CD4-positive, alpha-beta T cell (primary cell): ENCODE measurements around the gene CDC37L1. TPM values are rescaled to one million over a fixed set of nuclear protein-coding genes. Genes with fewer than 3 reads are reported as not detected.

Experiments
- ATAC-seq: fragments of 200-7000 bp; cut with Tn5 transposase; one replicate; pipeline ENCODE4 v1.10.0; 2022; ENCODE audit warnings: mild to moderate bottlenecking; ENCODE audit not compliant: poor library complexity
- CTCF ChIA-PET: fragments of 350-600 bp; sonication (Branson Sonifier 250); formaldehyde crosslinking; loops from one replicate; lab custom pipeline; 2021; ENCODE audit warnings: antibody characterized with exemption, inconsistent platforms; lab: Charles Lee
- POLR2A ChIA-PET: fragments of 350-600 bp; sonication (Branson Sonifier 250); formaldehyde crosslinking; loops from one replicate; lab custom pipeline; 2021; ENCODE audit warnings: antibody characterized with exemption, inconsistent platforms; lab: Charles Lee
- DNase-seq, 14 experiments: peaks; one replicate each; pipeline ENCODE4 v3.0.0-alpha.2; 2013 to 2020; ENCODE audit warnings: mixed read lengths in 2 of 14
- H3K27ac ChIP-seq, 2 donors: one replicate each; pipeline versions ENCODE4 v1.5.1 to v1.7.0; 2013; ENCODE audit warnings: low read length in 2 of 2, low read depth in 1 of 2, mild to moderate bottlenecking in 1 of 2
- H3K27me3 ChIP-seq, 2 experiments: 1 replicate in 1 of 2; 2 replicates in 1 of 2; pipeline versions ENCODE4 v1.6.1 to v1.7.0; 2013; ENCODE audit warnings: low read length in 2 of 2, control low read depth in 1 of 2, mild to moderate bottlenecking in 1 of 2, moderate library complexity in 1 of 2; ENCODE audit not compliant: insufficient read depth in 2 of 2, control insufficient read depth in 1 of 2
- H3K36me3 ChIP-seq: one replicate; pipeline ENCODE4 v1.6.1; 2013; ENCODE audit warnings: low read length, control low read depth; ENCODE audit not compliant: insufficient read depth
- H3K4me1 ChIP-seq: one replicate; pipeline ENCODE4 v1.6.1; 2013; ENCODE audit warnings: low read length, control low read depth; ENCODE audit not compliant: insufficient read depth
- H3K4me3 ChIP-seq: one replicate; pipeline ENCODE4 v1.5.1; 2013; ENCODE audit warnings: mild to moderate bottlenecking, low read length, moderate library complexity
- H3K9me3 ChIP-seq, 2 experiments: 1 replicate in 1 of 2; 2 replicates in 1 of 2; pipeline versions ENCODE4 v1.6.1 to v1.7.0; 2013; ENCODE audit warnings: low read length in 2 of 2, mild to moderate bottlenecking in 2 of 2, control low read depth in 1 of 2, moderate library complexity in 1 of 2; ENCODE audit not compliant: control insufficient read depth in 1 of 2, insufficient read depth in 1 of 2
- H3K27ac Mint-ChIP-seq: one replicate; pipeline ENCODE4 v1.8.0; 2020; ENCODE audit warnings: mixed read lengths
- H3K27me3 Mint-ChIP-seq: one replicate; pipeline ENCODE4 v1.8.0; 2021; ENCODE audit warnings: mixed read lengths
- H3K36me3 Mint-ChIP-seq: one replicate; pipeline ENCODE4 v1.8.0; 2021; ENCODE audit warnings: low read depth, mixed read lengths
- H3K4me1 Mint-ChIP-seq: one replicate; pipeline ENCODE4 v1.8.0; 2021; ENCODE audit warnings: low read depth, mixed read lengths
- H3K4me3 Mint-ChIP-seq: one replicate; pipeline ENCODE4 v1.8.0; 2020; ENCODE audit warnings: mild to moderate bottlenecking, mixed read lengths
- H3K9me3 Mint-ChIP-seq: one replicate; pipeline ENCODE4 v1.8.0; 2020; ENCODE audit warnings: mixed read lengths
- intact Hi-C, 2 experiments: fragments of 100-400 bp; cut with DNase I in 1 of 2; cut with micrococcal nuclease in 1 of 2; formaldehyde crosslinking; loops; one replicate each; pipeline versions ENCODE4 v1.15.1 to v1.9.0; 2023 to 2025; cut with DNase I, micrococcal nuclease
- total RNA-seq, 174 experiments: library from RNA in 2 of 174; stranded (reverse) in 2 of 174; gene quantifications; one replicate each; pipeline ENCODE4 v1.2.3 and lab custom pipeline; 2021 to 2026
- TF ChIP-seq, protein P1 (sequence below): fragments of 200-600 bp; IDR thresholded peaks from one replicate; pipeline ENCODE4 v1.8.0; 2022; ENCODE audit warnings: antibody characterized with exemption, mild to moderate bottlenecking

Gene CDC37L1
- total RNA-seq, 2 experiments from 2014 or later: 49.1 to 53.4 TPM

DNA sequence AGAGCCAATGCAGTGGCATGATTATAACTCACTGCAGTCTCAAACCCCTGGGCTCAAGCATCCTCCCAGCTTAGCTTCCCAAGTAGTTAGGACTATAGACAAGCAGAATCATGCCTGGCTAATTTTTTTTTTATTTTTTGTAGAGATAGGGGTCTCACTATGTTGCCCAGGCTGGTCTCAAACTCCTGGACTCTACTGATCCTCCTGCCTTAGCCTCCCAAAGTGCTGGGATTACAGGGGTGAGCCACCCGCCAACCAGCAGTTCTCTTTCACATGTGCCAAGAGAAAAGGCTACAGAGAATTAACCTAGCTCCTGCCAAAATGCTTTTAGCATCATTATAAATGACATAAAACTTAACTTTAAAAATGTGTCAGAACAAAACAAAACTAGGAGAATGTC, 53.5 kb downstream of the CDC37L1 start:
- peaks cover 4% of the 10 kb centered on the region for H3K36me3 ChIP-seq
- no peaks in the 10 kb centered on the region for H3K9me3 ChIP-seq
- H3K27ac ChIP-seq: no peak overlapping the region
- DNase-seq (no peak), ATAC-seq (no peak)
- Mint-ChIP-seq H3K27me3 (no peaks in the 10 kb centered on the region), H3K9me3 (no peaks in the 10 kb centered on the region), H3K4me3 (no peak overlapping the region), H3K36me3 (peaks cover 15% of the 10 kb centered on the region), H3K4me1 (peaks cover 54% of the 10 kb centered on the region), H3K27ac (no peak overlapping the region)
- TF ChIP-seq, protein P1, sequence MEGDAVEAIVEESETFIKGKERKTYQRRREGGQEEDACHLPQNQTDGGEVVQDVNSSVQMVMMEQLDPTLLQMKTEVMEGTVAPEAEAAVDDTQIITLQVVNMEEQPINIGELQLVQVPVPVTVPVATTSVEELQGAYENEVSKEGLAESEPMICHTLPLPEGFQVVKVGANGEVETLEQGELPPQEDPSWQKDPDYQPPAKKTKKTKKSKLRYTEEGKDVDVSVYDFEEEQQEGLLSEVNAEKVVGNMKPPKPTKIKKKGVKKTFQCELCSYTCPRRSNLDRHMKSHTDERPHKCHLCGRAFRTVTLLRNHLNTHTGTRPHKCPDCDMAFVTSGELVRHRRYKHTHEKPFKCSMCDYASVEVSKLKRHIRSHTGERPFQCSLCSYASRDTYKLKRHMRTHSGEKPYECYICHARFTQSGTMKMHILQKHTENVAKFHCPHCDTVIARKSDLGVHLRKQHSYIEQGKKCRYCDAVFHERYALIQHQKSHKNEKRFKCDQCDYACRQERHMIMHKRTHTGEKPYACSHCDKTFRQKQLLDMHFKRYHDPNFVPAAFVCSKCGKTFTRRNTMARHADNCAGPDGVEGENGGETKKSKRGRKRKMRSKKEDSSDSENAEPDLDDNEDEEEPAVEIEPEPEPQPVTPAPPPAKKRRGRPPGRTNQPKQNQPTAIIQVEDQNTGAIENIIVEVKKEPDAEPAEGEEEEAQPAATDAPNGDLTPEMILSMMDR: no peak
- H3K27me3 ChIP-seq: no peaks in the 10 kb centered on the region
- POLR2A ChIA-PET: interaction anchor here (0.6 to 2.6 kb wide), 2 partner anchors 8 to 45 kb away, joined by 4 to 10 read pairs; partner anchors contain the start of gene AK3
- H3K4me3 ChIP-seq: no peak overlapping the region
- peaks cover 8% of the 10 kb centered on the region for H3K4me1 ChIP-seq
- intact Hi-C loops: no loop called here
- CTCF ChIA-PET: no interaction called here

DNA sequence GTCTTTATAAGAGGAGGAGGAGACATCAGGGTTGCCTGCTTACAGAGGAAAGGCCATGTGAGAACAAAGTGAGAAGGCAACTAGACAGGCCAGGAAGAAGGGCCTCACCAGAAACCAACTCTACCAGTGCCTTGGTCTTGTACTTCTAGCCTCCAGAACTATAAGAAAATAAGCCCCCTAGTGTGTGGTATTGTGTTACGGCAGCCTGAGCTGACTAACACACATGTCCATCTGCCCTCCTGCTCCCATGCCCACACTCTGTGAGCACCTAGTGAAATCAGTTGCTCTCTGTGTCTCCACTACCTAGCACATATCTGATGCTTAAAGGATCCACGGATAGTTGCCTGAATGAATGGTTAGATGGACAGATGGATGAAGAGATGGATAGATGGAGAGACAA, 54.8 kb downstream of the CDC37L1 start:
- Mint-ChIP-seq H3K4me3 (no peak overlapping the region), H3K9me3 (no peaks in the 10 kb centered on the region), H3K36me3 (peaks cover 15% of the 10 kb centered on the region), H3K27ac (no peak overlapping the region), H3K4me1 (peaks cover 55% of the 10 kb centered on the region), H3K27me3 (no peaks in the 10 kb centered on the region)
- Histone ChIP-seq H3K36me3 (peaks cover 4% of the 10 kb centered on the region), H3K4me3 (no peak overlapping the region), H3K27me3 (no peaks in the 10 kb centered on the region), H3K27ac (no peak overlapping the region), H3K4me1 (peaks cover 19% of the 10 kb centered on the region), H3K9me3 (no peaks in the 10 kb centered on the region)
- ChIA-PET POLR2A (no interaction called here), CTCF (no interaction called here)
- intact Hi-C loops: no loop called here
- TF ChIP-seq, protein P1: no peak
- ATAC-seq (no peak), DNase-seq (no peak)

- no peak overlapping the region for H3K27ac ChIP-seq
- H3K27ac Mint-ChIP-seq: peak overlapping the region; percentile 83
- H3K27me3 Mint-ChIP-seq: no peaks in the 10 kb centered on the region
- ATAC-seq (no peak), DNase-seq (no peak)
- no peak overlapping the region for H3K4me3 ChIP-seq
- no peaks in the 10 kb centered on the region for H3K9me3 Mint-ChIP-seq
- TF ChIP-seq, protein P1: no peak
- peaks cover 4% of the 10 kb centered on the region for H3K36me3 ChIP-seq
- H3K4me3 Mint-ChIP-seq: peak overlapping the region; percentile 97
- CTCF ChIA-PET: interaction anchor here (1.2 kb wide), 1 partner anchor 54 kb away, joined by 3 read pairs; the partner anchor contains the start of gene RCL1
- H3K27me3 ChIP-seq: no peaks in the 10 kb centered on the region
- peaks cover 46% of the 10 kb centered on the region for H3K4me1 Mint-ChIP-seq
- H3K4me1 ChIP-seq: peaks cover 33% of the 10 kb centered on the region
- peaks cover 8% of the 10 kb centered on the region for H3K36me3 Mint-ChIP-seq
- intact Hi-C loops: loop anchor here in 1 of 2 experiments (2.0 kb wide), 1 partner anchor 58 kb away; no protein-coding TSS in a partner anchor
- H3K9me3 ChIP-seq: no peaks in the 10 kb centered on the region
- POLR2A ChIA-PET: no interaction called here
These were observed 59.7 kb downstream of the CDC37L1 start for GRCh38 chr9:4738866-4739586.
